Measurements from ENCODE around the gene MRI1. TPM values are rescaled to one million over a fixed set of nuclear protein-coding genes. Genes with fewer than 3 reads are reported as not detected.
"Not testable (repeated sequence)": the region's sequence is repeated elsewhere in the genome, so short reads cannot be mapped to it uniquely, and the experiment has no call there.

Gene MRI1
- polyA plus RNA-seq, 1 donor from 2014 or later = 71.2 TPM

- H3K4me3 ChIP-seq (ENCODE audit: low read length) = no peak overlapping the region
- no peak for TF ChIP-seq REST (IDR thresholded peaks at IDR 0.05; ENCODE audit: borderline replicate concordance)
- no peak for TF ChIP-seq CTCF (IDR thresholded peaks at IDR 0.05; ENCODE audit: poor library complexity, severe bottlenecking)
- no peak for TF ChIP-seq SMC3 (conservative IDR thresholded peaks at IDR 0.05; ENCODE audit: poor library complexity)
- TF ChIP-seq MXI1 (conservative IDR thresholded peaks at IDR 0.05; ENCODE audit: poor library complexity, severe bottlenecking) = no peak
- no peak for TF ChIP-seq POLR2AphosphoS5 (IDR thresholded peaks at IDR 0.05)
- TF ChIP-seq TAF1 (IDR thresholded peaks at IDR 0.05; ENCODE audit: low read depth) = no peak
- H3K9me2 ChIP-seq (ENCODE audit: insufficient read depth, low read length) = no peaks in the 10 kb centered on the region
- H3K9me3 ChIP-seq (ENCODE audit: low read length) = no peaks in the 10 kb centered on the region
- H3K9ac ChIP-seq (ENCODE audit: low read length) = no peak overlapping the region
- H3K79me2 ChIP-seq (replicated peaks; ENCODE audit: insufficient read depth, low read length) = peaks cover 15% of the 10 kb centered on the region
- H3F3A ChIP-seq (ENCODE audit: insufficient read depth, low read length, poor library complexity, severe bottlenecking) = peaks cover 4% of the 10 kb centered on the region
- H2AFZ ChIP-seq (ENCODE audit: low read depth, low read length) = no peak overlapping the region
- no peaks in the 10 kb centered on the region for H3K27me3 ChIP-seq (ENCODE audit: insufficient read depth, low read depth, low read length)
- H4K20me1 ChIP-seq (ENCODE audit: insufficient read depth) = no peaks in the 10 kb centered on the region
- H3K27ac ChIP-seq (ENCODE audit: low read length) = no peak overlapping the region
- H3K36me3 ChIP-seq (ENCODE audit: insufficient read depth, low read length) = peaks cover 10% of the 10 kb centered on the region
- no peak overlapping the region for H3K4me2 ChIP-seq (ENCODE audit: low read length)
These were observed 14.5 kb downstream of the MRI1 start for GRCh38 chr19:13778847-13779246.

DNA sequence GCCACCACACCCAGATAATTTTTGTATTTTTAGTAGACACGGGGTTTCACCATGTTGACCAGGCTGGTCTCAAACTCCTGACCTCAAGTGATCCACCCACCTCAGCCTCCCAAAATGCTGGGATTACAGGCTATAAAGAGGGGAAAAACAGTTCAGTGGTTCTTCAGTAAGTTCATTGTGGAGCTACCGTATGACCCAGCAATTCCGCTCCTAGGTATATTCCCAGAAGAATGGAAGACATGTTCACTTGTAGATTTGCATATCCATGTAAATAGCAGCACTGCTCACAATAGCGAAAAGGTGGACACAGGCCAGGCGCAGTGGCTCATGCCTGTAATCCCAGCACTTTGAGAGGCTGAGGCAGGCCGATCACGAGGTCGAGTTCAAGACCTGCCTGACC lies 15.5 kb downstream of the MRI1 start:
- H3F3A ChIP-seq (ENCODE audit: insufficient read depth, low read length, poor library complexity, severe bottlenecking); H3K9ac ChIP-seq (ENCODE audit: low read length); H3K9me3 ChIP-seq (ENCODE audit: low read length); H3K27me3 ChIP-seq (ENCODE audit: insufficient read depth, low read depth, low read length); H3K9me2 ChIP-seq (ENCODE audit: insufficient read depth, low read length); H3K4me2 ChIP-seq (ENCODE audit: low read length); H4K20me1 ChIP-seq (ENCODE audit: insufficient read depth); H2AFZ ChIP-seq (ENCODE audit: low read depth, low read length); H3K4me3 ChIP-seq (ENCODE audit: low read length); H3K27ac ChIP-seq (ENCODE audit: low read length): not testable (repeated sequence)
- Histone ChIP-seq H3K79me2 (replicated peaks; ENCODE audit: insufficient read depth, low read length) (peaks cover 15% of the 10 kb centered on the region), H3K36me3 (ENCODE audit: insufficient read depth, low read length) (peaks cover 10% of the 10 kb centered on the region)

DNA sequence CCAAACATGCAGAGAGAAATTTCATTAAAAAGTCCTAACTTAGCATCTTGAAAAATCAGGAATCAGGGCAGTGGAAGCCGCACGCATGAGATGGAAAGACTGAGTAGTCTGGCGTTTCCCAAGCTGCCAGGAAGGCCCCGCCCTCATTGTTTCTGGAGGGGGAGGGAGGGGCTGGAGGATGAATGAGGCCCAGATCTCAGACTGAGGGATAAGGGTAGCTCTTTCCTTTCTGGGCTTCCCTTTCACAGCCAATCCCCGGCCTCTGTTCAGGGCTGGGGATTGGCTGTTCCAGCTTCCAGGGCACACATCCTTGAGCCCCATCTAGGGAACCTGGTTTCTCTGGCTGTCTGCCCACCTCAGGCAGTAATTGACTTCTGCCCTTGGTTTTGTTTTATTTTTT lies 17.2 kb downstream of the MRI1 start:
- Histone ChIP-seq H3K27me3 (ENCODE audit: insufficient read depth, low read depth, low read length) (no peaks in the 10 kb centered on the region), H3K9me2 (ENCODE audit: insufficient read depth, low read length) (no peaks in the 10 kb centered on the region), H3K36me3 (ENCODE audit: insufficient read depth, low read length) (peaks cover 10% of the 10 kb centered on the region), H3K9me3 (ENCODE audit: low read length) (no peaks in the 10 kb centered on the region), H4K20me1 (ENCODE audit: insufficient read depth) (no peaks in the 10 kb centered on the region), H3F3A (ENCODE audit: insufficient read depth, low read length, poor library complexity, severe bottlenecking) (no peaks in the 10 kb centered on the region), H3K4me3 (ENCODE audit: low read length) (no peak overlapping the region), H3K4me2 (ENCODE audit: low read length) (no peak overlapping the region), H2AFZ (ENCODE audit: low read depth, low read length) (no peak overlapping the region), H3K9ac (ENCODE audit: low read length) (no peak overlapping the region), H3K27ac (ENCODE audit: low read length) (no peak overlapping the region), H3K79me2 (replicated peaks; ENCODE audit: insufficient read depth, low read length) (peaks cover 2% of the 10 kb centered on the region)
- TF ChIP-seq EZH2 (IDR thresholded peaks at IDR 0.05; ENCODE audit: borderline replicate concordance, insufficient read depth, low read length, poor library complexity, severe bottlenecking) = no peak
- TF ChIP-seq RAD21 (conservative IDR thresholded peaks at IDR 0.05) = no peak
- no peak for TF ChIP-seq SMC3 (conservative IDR thresholded peaks at IDR 0.05; ENCODE audit: poor library complexity)
- no peak for TF ChIP-seq CTCF (IDR thresholded peaks at IDR 0.05; ENCODE audit: poor library complexity, severe bottlenecking)

Data from neural cell (in vitro differentiated cells).